ENCODE data around the gene URAD. TPM values are rescaled to one million over a fixed set of nuclear protein-coding genes. Genes with fewer than 3 reads are reported as not detected.

Gene URAD
- total RNA-seq, 4 donors from 2014 or later = not detected

GRCh38 chr13:28022848-28023518, 34.5 kb upstream of the URAD start:
- TF ChIP-seq POLR2A (IDR thresholded peaks at IDR 0.05) (no peak), CTCF (IDR thresholded peaks at IDR 0.05) (no peak)
- DNase-seq = no peak
- Histone ChIP-seq H3K27me3 (peaks cover 0 to 4% of the 10 kb centered on the region in 2 donors), H3K9me3 (no peaks in the 10 kb centered on the region), H3K27ac (no peak overlapping the region), H3K36me3 (no peaks in the 10 kb centered on the region), H3K4me3 (no peak overlapping the region), H3K4me1 (no peaks in the 10 kb centered on the region)
- intact Hi-C loops (cut with DNase I; ENCODE audit: low total_unique reads) = no loop called here

GRCh38 chr13:28014301-28014700, 25.8 kb upstream of the URAD start:
- Histone ChIP-seq H3K4me3 (no peak overlapping the region), H3K4me1 (no peaks in the 10 kb centered on the region), H3K9me3 (no peaks in the 10 kb centered on the region), H3K27me3 (no peaks in the 10 kb centered on the region), H3K27ac (no peak overlapping the region), H3K36me3 (no peaks in the 10 kb centered on the region)
- intact Hi-C loops (cut with DNase I; ENCODE audit: low total_unique reads) = no loop called here
- no peak for DNase-seq
- TF ChIP-seq POLR2A (IDR thresholded peaks at IDR 0.05) (no peak), CTCF (IDR thresholded peaks at IDR 0.05) (no peak)

GRCh38 chr13:28013482-28013881, 25.0 kb upstream of the URAD start:
- Histone ChIP-seq H3K36me3 (no peaks in the 10 kb centered on the region), H3K4me3 (no peak overlapping the region), H3K9me3 (no peaks in the 10 kb centered on the region), H3K27ac (no peak overlapping the region), H3K4me1 (no peaks in the 10 kb centered on the region), H3K27me3 (no peaks in the 10 kb centered on the region)
- intact Hi-C loops (cut with DNase I; ENCODE audit: low total_unique reads) = no loop called here
- no peak for DNase-seq
- TF ChIP-seq POLR2A (IDR thresholded peaks at IDR 0.05) (no peak), CTCF (IDR thresholded peaks at IDR 0.05) (no peak)

- TF ChIP-seq POLR2A (IDR thresholded peaks at IDR 0.05) = no peak
- TF ChIP-seq CTCF (IDR thresholded peaks at IDR 0.05) = no peak
- H3K27ac ChIP-seq = no peak overlapping the region
- H3K4me3 ChIP-seq = no peak overlapping the region
- intact Hi-C loops (cut with DNase I; ENCODE audit: low total_unique reads) = no loop called here
- no peaks in the 10 kb centered on the region for H3K36me3 ChIP-seq
- H3K4me1 ChIP-seq = no peaks in the 10 kb centered on the region
- no peaks in the 10 kb centered on the region for H3K9me3 ChIP-seq
- no peaks in the 10 kb centered on the region for H3K27me3 ChIP-seq
- no peak for DNase-seq
Measured at GRCh38 chr13:28012896-28013295, 24.4 kb upstream of the URAD start.

- no peak for TF ChIP-seq CTCF (IDR thresholded peaks at IDR 0.05)
- TF ChIP-seq POLR2A (IDR thresholded peaks at IDR 0.05) = no peak
- no peaks in the 10 kb centered on the region for H3K4me1 ChIP-seq
- DNase-seq = no peak
- no peak overlapping the region for H3K27ac ChIP-seq
- no peak overlapping the region for H3K4me3 ChIP-seq
- no peaks in the 10 kb centered on the region for H3K27me3 ChIP-seq
- no peaks in the 10 kb centered on the region for H3K36me3 ChIP-seq
- intact Hi-C loops (cut with DNase I; ENCODE audit: low total_unique reads) = no loop called here
- H3K9me3 ChIP-seq = no peaks in the 10 kb centered on the region
Measured at GRCh38 chr13:28012383-28012782, 23.9 kb upstream of the URAD start.
